Neural progenitor cell (in vitro differentiated cells): ENCODE results near the gene LINGO3. TPM values are rescaled to one million over a fixed set of nuclear protein-coding genes. Genes with fewer than 3 reads are reported as not detected.

Experiments
- DNase-seq: peaks from one replicate; pipeline ENCODE4 v3.0.0-alpha.2; 2016; ENCODE audit warnings: low spot score
- H2AFZ ChIP-seq: fragments of 200-600 bp; sonication (generic); replicated peaks from 2 replicates; pipeline ENCODE4 v1.6.1; 2016; ENCODE audit warnings: antibody characterized with exemption
- H3F3A ChIP-seq: fragments of 200-600 bp; sonication (generic); 2 replicates; pipeline ENCODE4 v1.6.1; 2016; ENCODE audit warnings: antibody characterized with exemption, low read depth
- H3K27ac ChIP-seq: fragments of 200-600 bp; sonication (generic); 2 replicates; pipeline ENCODE4 v1.5.1; 2016; ENCODE audit warnings: mild to moderate bottlenecking
- H3K27me3 ChIP-seq: fragments of 200-600 bp; sonication (generic); 2 replicates; pipeline ENCODE4 v1.6.1; 2016; ENCODE audit warnings: mild to moderate bottlenecking, moderate library complexity
- H3K36me3 ChIP-seq: fragments of 200-600 bp; sonication (generic); 2 replicates; pipeline ENCODE4 v1.5.1; 2016
- H3K4me1 ChIP-seq: fragments of 200-600 bp; sonication (generic); 2 replicates; pipeline ENCODE4 v1.6.1; 2016; ENCODE audit warnings: mixed run types
- H3K4me2 ChIP-seq: fragments of 200-600 bp; sonication (generic); 2 replicates; pipeline ENCODE4 v1.6.1; 2016
- H3K4me3 ChIP-seq: fragments of 200-600 bp; sonication (generic); 2 replicates; pipeline ENCODE4 v1.5.1; 2016
- H3K79me2 ChIP-seq: fragments of 200-600 bp; sonication (generic); 2 replicates; pipeline ENCODE4 v1.6.1; 2016; ENCODE audit warnings: low read depth
- H3K9ac ChIP-seq: fragments of 200-600 bp; sonication (generic); 2 replicates; pipeline ENCODE4 v1.6.1; 2016
- H3K9me3 ChIP-seq: fragments of 200-600 bp; sonication (generic); 2 replicates; pipeline ENCODE4 v1.5.1; 2016; ENCODE audit warnings: low read depth
- H4K20me1 ChIP-seq: fragments of 200-600 bp; sonication (generic); 2 replicates; pipeline ENCODE4 v1.6.1; 2016; ENCODE audit warnings: low read depth
- H3K27ac Mint-ChIP-seq: 3 replicates; pipeline ENCODE4 v1.8.0; 2021; ENCODE audit warnings: mixed read lengths
- H3K27me3 Mint-ChIP-seq: 2 replicates; pipeline ENCODE4 v1.8.0; 2022; ENCODE audit warnings: low read depth, mild to moderate bottlenecking, inconsistent platforms, moderate library complexity, mixed read lengths; ENCODE audit not compliant: insufficient read depth
- H3K36me3 Mint-ChIP-seq: 3 replicates; pipeline ENCODE4 v1.8.0; 2021; ENCODE audit warnings: mixed read lengths
- H3K4me1 Mint-ChIP-seq: 3 replicates; pipeline ENCODE4 v1.8.0; 2021; ENCODE audit warnings: mixed read lengths
- H3K4me3 Mint-ChIP-seq: 3 replicates; pipeline ENCODE4 v1.8.0; 2021; ENCODE audit warnings: mild to moderate bottlenecking, moderate library complexity, mixed read lengths
- H3K9me3 Mint-ChIP-seq: 3 replicates; pipeline ENCODE4 v1.8.0; 2020; ENCODE audit warnings: mixed read lengths
- EZH2 ChIP-seq: fragments of 200-600 bp; sonication (generic); IDR thresholded peaks from 2 replicates; pipeline ENCODE4 v1.6.1; 2017; ENCODE audit warnings: antibody characterized with exemption, mild to moderate bottlenecking, moderate library complexity
- EZH2phosphoT487 ChIP-seq: fragments of 200-600 bp; sonication (generic); IDR thresholded peaks from 2 replicates; pipeline ENCODE4 v1.6.1; 2017; ENCODE audit warnings: antibody characterized with exemption
- total RNA-seq: library from RNA; depleted of rRNA; stranded (reverse); fragments of >200 nt; gene quantifications from 2 replicates; pipeline ENCODE4 v1.2.3, GENCODE V29; 2015; ENCODE audit warnings: low replicate concordance
- TF ChIP-seq, protein P1 (sequence below): fragments of 200-600 bp; sonication (generic); IDR thresholded peaks from 2 replicates; pipeline ENCODE4 v1.5.1; 2017; ENCODE audit warnings: antibody characterized with exemption, mild to moderate bottlenecking

The LINGO3 gene
- total RNA-seq, 1 donor from 2014 or later, result not detected

DNA sequence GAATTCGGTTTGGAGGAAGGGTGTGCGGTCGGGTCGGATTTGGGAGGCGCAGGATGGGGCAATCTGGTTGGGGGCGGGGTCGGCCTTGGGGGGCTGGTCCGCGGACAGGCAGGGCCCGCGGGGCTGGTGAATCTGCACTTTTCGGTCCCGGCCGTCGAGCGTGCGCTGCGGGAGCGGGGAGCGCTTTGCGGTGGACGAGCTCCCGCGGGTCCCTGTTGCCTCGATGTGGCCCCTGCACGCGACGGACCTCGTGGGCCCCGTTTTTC is 37.9 kb downstream of the LINGO3 start:
- Mint-ChIP-seq H3K36me3 (peaks cover 5% of the 10 kb centered on the region), H3K4me3 (peak overlapping the region; percentile 95), H3K4me1 (peaks cover 31% of the 10 kb centered on the region), H3K27me3 (peaks cover 7% of the 10 kb centered on the region), H3K27ac (peak overlapping the region; percentile 53), H3K9me3 (peaks cover 1% of the 10 kb centered on the region)
- Histone ChIP-seq H3K27ac (peak overlapping the region; percentile 13), H3K4me1 (peaks cover 17% of the 10 kb centered on the region), H3K27me3 (no peaks in the 10 kb centered on the region), H4K20me1 (peaks cover 55% of the 10 kb centered on the region), H3K4me2 (peak overlapping the region; percentile 87), H3F3A (peaks cover 38% of the 10 kb centered on the region), H3K36me3 (no peaks in the 10 kb centered on the region), H3K9me3 (no peaks in the 10 kb centered on the region), H3K4me3 (peak overlapping the region; percentile 84), H3K79me2 (peaks cover 57% of the 10 kb centered on the region), H2AFZ (no peak overlapping the region), H3K9ac (peak overlapping the region; percentile 91)
- DNase-seq, result peak; percentile 37
- TF ChIP-seq EZH2 (no peak), EZH2phosphoT487 (no peak)
- TF ChIP-seq, protein P1, sequence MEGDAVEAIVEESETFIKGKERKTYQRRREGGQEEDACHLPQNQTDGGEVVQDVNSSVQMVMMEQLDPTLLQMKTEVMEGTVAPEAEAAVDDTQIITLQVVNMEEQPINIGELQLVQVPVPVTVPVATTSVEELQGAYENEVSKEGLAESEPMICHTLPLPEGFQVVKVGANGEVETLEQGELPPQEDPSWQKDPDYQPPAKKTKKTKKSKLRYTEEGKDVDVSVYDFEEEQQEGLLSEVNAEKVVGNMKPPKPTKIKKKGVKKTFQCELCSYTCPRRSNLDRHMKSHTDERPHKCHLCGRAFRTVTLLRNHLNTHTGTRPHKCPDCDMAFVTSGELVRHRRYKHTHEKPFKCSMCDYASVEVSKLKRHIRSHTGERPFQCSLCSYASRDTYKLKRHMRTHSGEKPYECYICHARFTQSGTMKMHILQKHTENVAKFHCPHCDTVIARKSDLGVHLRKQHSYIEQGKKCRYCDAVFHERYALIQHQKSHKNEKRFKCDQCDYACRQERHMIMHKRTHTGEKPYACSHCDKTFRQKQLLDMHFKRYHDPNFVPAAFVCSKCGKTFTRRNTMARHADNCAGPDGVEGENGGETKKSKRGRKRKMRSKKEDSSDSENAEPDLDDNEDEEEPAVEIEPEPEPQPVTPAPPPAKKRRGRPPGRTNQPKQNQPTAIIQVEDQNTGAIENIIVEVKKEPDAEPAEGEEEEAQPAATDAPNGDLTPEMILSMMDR, result no peak

DNA sequence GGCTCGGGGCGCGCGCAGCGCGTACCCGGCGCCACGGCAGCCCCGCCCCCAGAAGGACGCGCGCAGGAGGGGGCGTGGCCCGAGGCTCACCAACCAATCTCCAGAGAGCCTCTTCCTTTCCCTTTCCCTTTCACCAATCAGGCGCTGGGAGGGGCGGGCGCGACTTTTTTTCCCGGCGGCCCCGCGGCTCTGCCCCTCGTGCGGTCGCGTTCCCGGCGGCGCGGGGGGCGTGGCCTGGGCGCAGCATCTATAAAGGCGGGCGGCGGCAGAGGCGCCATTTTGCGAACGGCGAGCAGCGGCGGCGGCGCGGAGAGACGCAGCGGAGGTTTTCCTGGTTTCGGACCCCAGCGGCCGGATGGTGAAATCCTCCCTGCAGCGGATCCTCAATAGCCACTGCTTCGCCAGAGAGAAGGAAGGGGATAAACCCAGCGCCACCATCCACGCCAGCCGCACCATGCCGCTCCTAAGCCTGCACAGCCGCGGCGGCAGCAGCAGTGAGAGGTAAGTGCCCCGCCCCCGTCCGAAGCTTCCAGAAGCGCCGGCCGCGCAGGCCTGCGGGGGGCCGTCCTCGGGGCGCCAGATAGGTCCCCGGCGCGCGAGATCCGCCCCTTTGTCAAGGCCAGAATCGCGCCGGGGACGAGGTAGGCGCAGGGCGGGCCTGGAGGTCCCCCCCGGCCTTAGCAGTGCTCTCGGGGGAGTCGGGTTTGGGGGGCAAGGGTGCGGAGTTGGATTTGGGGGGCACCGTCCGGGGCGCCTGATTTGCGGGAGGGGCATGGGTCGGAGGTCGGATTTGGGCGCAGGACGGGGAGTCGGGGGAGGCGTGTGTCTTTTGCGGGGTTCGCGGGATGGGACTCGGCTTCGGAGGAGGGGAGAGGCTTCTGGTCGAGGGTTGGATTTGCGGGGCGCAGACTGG is 38.5 kb downstream of the LINGO3 start:
- peak overlapping the region; percentile 44 for H3K27ac ChIP-seq
- peaks cover 28% of the 10 kb centered on the region for H3K4me1 Mint-ChIP-seq
- H3K27ac Mint-ChIP-seq, result peak overlapping the region; percentile 53
- peak overlapping the region; percentile 91 for H3K9ac ChIP-seq
- H3K27me3 Mint-ChIP-seq, result peaks cover 7% of the 10 kb centered on the region
- peaks cover 50% of the 10 kb centered on the region for H4K20me1 ChIP-seq
- peak overlapping the region; percentile 87 for H3K4me2 ChIP-seq
- peaks cover 17% of the 10 kb centered on the region for H3K4me1 ChIP-seq
- no peak overlapping the region for H2AFZ ChIP-seq
- peaks cover 1% of the 10 kb centered on the region for H3K9me3 Mint-ChIP-seq
- peak; percentile 98 for DNase-seq
- H3K9me3 ChIP-seq, result no peaks in the 10 kb centered on the region
- no peaks in the 10 kb centered on the region for H3K36me3 ChIP-seq
- peak overlapping the region; percentile 84 for H3K4me3 ChIP-seq
- H3K36me3 Mint-ChIP-seq, result peaks cover 5% of the 10 kb centered on the region
- peaks cover 38% of the 10 kb centered on the region for H3F3A ChIP-seq
- H3K27me3 ChIP-seq, result no peaks in the 10 kb centered on the region
- H3K4me3 Mint-ChIP-seq, result peak overlapping the region; percentile 95
- peak; percentile 12 for TF ChIP-seq EZH2phosphoT487
- TF ChIP-seq EZH2, result no peak
- TF ChIP-seq, protein P1, result no peak
- H3K79me2 ChIP-seq, result peaks cover 57% of the 10 kb centered on the region

DNA sequence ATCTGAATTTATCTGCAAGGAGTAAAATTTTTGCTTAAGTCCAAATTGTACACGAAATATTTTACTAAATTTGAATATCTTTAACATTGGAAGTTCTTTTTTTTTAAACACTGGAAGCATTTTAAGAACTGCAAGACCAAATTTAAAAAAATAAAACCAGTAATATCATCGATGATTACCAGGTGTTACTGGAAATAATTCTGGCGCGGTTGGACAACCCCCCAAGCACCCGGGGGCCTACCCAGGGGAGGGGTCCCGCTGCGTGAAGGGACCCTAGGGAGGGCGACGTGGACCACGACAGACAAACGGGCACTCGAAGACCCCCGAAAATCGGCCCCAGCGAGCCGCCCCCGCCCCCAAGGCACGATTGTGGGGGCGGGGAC is 39.1 kb downstream of the LINGO3 start:
- H3K36me3 ChIP-seq, result no peaks in the 10 kb centered on the region
- H3K79me2 ChIP-seq, result peaks cover 50% of the 10 kb centered on the region
- no peak overlapping the region for H2AFZ ChIP-seq
- Mint-ChIP-seq H3K4me3 (peak overlapping the region; percentile 95), H3K27ac (no peak overlapping the region), H3K36me3 (peaks cover 5% of the 10 kb centered on the region), H3K9me3 (peaks cover 1% of the 10 kb centered on the region), H3K27me3 (peaks cover 7% of the 10 kb centered on the region), H3K4me1 (peaks cover 22% of the 10 kb centered on the region)
- H3K4me3 ChIP-seq, result peak overlapping the region; percentile 84
- TF ChIP-seq EZH2phosphoT487 (no peak), EZH2 (no peak)
- TF ChIP-seq, protein P1, result no peak
- H3K27ac ChIP-seq, result no peak overlapping the region
- H4K20me1 ChIP-seq, result peaks cover 44% of the 10 kb centered on the region
- no peaks in the 10 kb centered on the region for H3K9me3 ChIP-seq
- peaks cover 38% of the 10 kb centered on the region for H3F3A ChIP-seq
- no peak for DNase-seq
- H3K9ac ChIP-seq, result peak overlapping the region; percentile 12
- H3K4me1 ChIP-seq, result peaks cover 17% of the 10 kb centered on the region
- peak overlapping the region; percentile 80 for H3K4me2 ChIP-seq
- H3K27me3 ChIP-seq, result no peaks in the 10 kb centered on the region
